H1 (cell line): ENCODE measurements around the gene SAMD4A. TPM values are rescaled to one million over a fixed set of nuclear protein-coding genes. Genes with fewer than 3 reads are reported as not detected.

Experiments used
- CTCF ChIA-PET: fragments of 300-600 bp; sonication (Branson Sonifier 250); formaldehyde crosslinking; loops from one replicate; lab custom pipeline; 2021; ENCODE audit not compliant: partially characterized antibody; lab: Charles Lee
- POLR2A ChIA-PET: fragments of 300-600 bp; sonication (Branson Sonifier 250); formaldehyde crosslinking; loops from one replicate; lab custom pipeline; 2021; ENCODE audit warnings: inconsistent platforms; ENCODE audit not compliant: partially characterized antibody; lab: Charles Lee
- DNase-seq, 2 experiments: peaks; one replicate each; pipeline versions ENCODE4 v3.0.0 to v3.0.0-alpha.2; 2010 to 2022; ENCODE audit warnings: low spot score in 2 of 2, low read depth in 1 of 2, mixed read lengths in 1 of 2
- FAIRE-seq: peaks from 2 replicates; lab custom pipeline; 2011; peaks lifted over from hg19 to GRCh38; lab: Jason Lieb, UNC
- H2AFZ ChIP-seq: 2 replicates; pipeline ENCODE4 v1.8.1; 2012; ENCODE audit warnings: low read length, inconsistent platforms
- H2AK5ac ChIP-seq: 2 replicates; pipeline ENCODE4 v1.6.1; 2013; ENCODE audit warnings: low read depth, low read length
- H2BK120ac ChIP-seq: replicated peaks from 2 replicates; pipeline ENCODE3; 2013; ENCODE audit warnings: low read depth, low read length, inconsistent platforms
- H2BK12ac ChIP-seq: 2 replicates; pipeline ENCODE4 v1.6.1; 2013; ENCODE audit warnings: low read depth, low read length
- H2BK15ac ChIP-seq: 2 replicates; pipeline ENCODE4 v1.6.1; 2013; ENCODE audit warnings: low read length
- H2BK20ac ChIP-seq: 2 replicates; pipeline ENCODE4 v1.6.1; 2013; ENCODE audit warnings: low read length
- H2BK5ac ChIP-seq: 2 replicates; pipeline ENCODE4 v1.6.1; 2013; ENCODE audit warnings: low read depth, low read length
- H3K14ac ChIP-seq: 2 replicates; pipeline ENCODE4 v1.6.1; 2013; ENCODE audit warnings: inconsistent platforms; ENCODE audit not compliant: insufficient read length
- H3K18ac ChIP-seq: 2 replicates; pipeline ENCODE4 v1.6.1; 2013; ENCODE audit warnings: low read length; ENCODE audit errors: extremely low read depth
- H3K23ac ChIP-seq: 2 replicates; pipeline ENCODE4 v1.6.1; 2013; ENCODE audit warnings: inconsistent platforms; ENCODE audit not compliant: insufficient read length
- H3K23me2 ChIP-seq: 2 replicates; pipeline ENCODE4 v1.6.1; 2013; ENCODE audit warnings: low read depth, low read length
- H3K27ac ChIP-seq: 2 replicates; pipeline ENCODE4 v1.6.1; 2011; ENCODE audit warnings: low read depth, low read length, inconsistent platforms
- H3K27me3 ChIP-seq, 4 experiments: replicated peaks in 1 of 4; 1 replicate in 1 of 4; 2 replicates in 3 of 4; pipeline versions ENCODE4 v1.6.1 to v1.8.1; 2011 to 2013; ENCODE audit warnings: low read length in 3 of 4, mild to moderate bottlenecking in 3 of 4, inconsistent platforms in 2 of 4, mixed read lengths in 2 of 4, moderate library complexity in 1 of 4; ENCODE audit not compliant: control insufficient read depth in 3 of 4, insufficient read depth in 3 of 4; ENCODE audit errors: extremely low read depth in 1 of 4
- H3K36me3 ChIP-seq, 4 experiments: 2 replicates each; pipeline versions ENCODE4 v1.6.1 to v1.8.1; 2011 to 2013; ENCODE audit warnings: mild to moderate bottlenecking in 4 of 4, low read length in 3 of 4, moderate library complexity in 2 of 4, control low read depth in 1 of 4, inconsistent platforms in 1 of 4; ENCODE audit not compliant: insufficient read depth in 4 of 4, control insufficient read depth in 2 of 4
- H3K4ac ChIP-seq: replicated peaks from 2 replicates; pipeline ENCODE3; 2013; ENCODE audit warnings: low read length, low read depth, mixed read lengths, inconsistent platforms; ENCODE audit not compliant: insufficient read length
- H3K4me1 ChIP-seq, 4 experiments: replicated peaks in 1 of 4; 1 replicate in 1 of 4; 2 replicates in 3 of 4; pipeline versions ENCODE4 v1.6.1 to v1.8.1; 2011 to 2013; ENCODE audit warnings: low read length in 3 of 4, inconsistent platforms in 2 of 4, mixed read lengths in 1 of 4; ENCODE audit not compliant: insufficient read depth in 4 of 4, control insufficient read depth in 3 of 4
- H3K4me2 ChIP-seq, 2 experiments: 2 replicates each; pipeline versions ENCODE4 v1.6.1 to v1.8.1; 2011 to 2013; ENCODE audit warnings: low read depth in 2 of 2, low read length in 2 of 2, control low read depth in 1 of 2, inconsistent platforms in 1 of 2, mild to moderate bottlenecking in 1 of 2; ENCODE audit not compliant: insufficient read depth in 1 of 2
- H3K4me3 ChIP-seq, 4 experiments: fragments of 200-600, 300-600 bp in 1 of 4; sonication (generic), shearing (Covaris generic), sonication (Bioruptor Twin) in 1 of 4; 2 replicates each; pipeline versions ENCODE4 v1.5.1 to v1.8.1; 2011 to 2016; ENCODE audit warnings: low read length in 4 of 4, low read depth in 3 of 4, control low read depth in 2 of 4, inconsistent platforms in 2 of 4, mild to moderate bottlenecking in 2 of 4, mixed read lengths in 1 of 4, moderate library complexity in 1 of 4; ENCODE audit not compliant: insufficient read depth in 2 of 4; ENCODE audit errors: extremely low read depth in 1 of 4
- H3K56ac ChIP-seq: replicated peaks from 2 replicates; pipeline ENCODE3; 2013; ENCODE audit warnings: low read depth, mild to moderate bottlenecking, mixed read lengths, low read length, inconsistent platforms; ENCODE audit not compliant: insufficient read length
- H3K79me1 ChIP-seq: 2 replicates; pipeline ENCODE4 v1.6.1; 2013; ENCODE audit warnings: low read depth, low read length, control low read depth
- H3K79me2 ChIP-seq, 2 experiments: 2 replicates each; pipeline versions ENCODE4 v1.6.1 to v1.8.1; 2012 to 2013; ENCODE audit warnings: low read length in 2 of 2, mild to moderate bottlenecking in 2 of 2, inconsistent platforms in 1 of 2; ENCODE audit not compliant: insufficient read depth in 2 of 2, control insufficient read depth in 1 of 2
- H3K9ac ChIP-seq, 4 experiments: replicated peaks in 1 of 4; 1 replicate in 1 of 4; 2 replicates in 3 of 4; pipeline versions ENCODE4 v1.6.1 to v1.8.1; 2011 to 2013; ENCODE audit warnings: low read depth in 3 of 4, low read length in 3 of 4, control low read depth in 2 of 4, mild to moderate bottlenecking in 2 of 4, moderate library complexity in 2 of 4, inconsistent platforms in 1 of 4; ENCODE audit errors: extremely low read depth in 1 of 4
- H3K9me3 ChIP-seq, 2 experiments: 2 replicates each; pipeline versions ENCODE4 v1.6.1 to v1.8.1; 2012 to 2013; ENCODE audit warnings: mild to moderate bottlenecking in 2 of 2, moderate library complexity in 2 of 2, control low read depth in 1 of 2, inconsistent platforms in 1 of 2, low read depth in 1 of 2, low read length in 1 of 2, mixed read lengths in 1 of 2; ENCODE audit not compliant: insufficient read depth in 2 of 2
- H4K20me1 ChIP-seq, 2 experiments: replicated peaks in 1 of 2; 2 replicates each; pipeline versions ENCODE3 to v1.8.1; 2011 to 2013; ENCODE audit warnings: inconsistent platforms in 2 of 2, low read length in 2 of 2, mild to moderate bottlenecking in 1 of 2; ENCODE audit not compliant: insufficient read depth in 2 of 2, control insufficient read depth in 1 of 2
- H4K5ac ChIP-seq: 2 replicates; pipeline ENCODE4 v1.6.1; 2013; ENCODE audit warnings: low read length, low read depth, mixed read lengths, inconsistent platforms; ENCODE audit not compliant: insufficient read length
- H4K8ac ChIP-seq: 2 replicates; pipeline ENCODE4 v1.8.0; 2013; ENCODE audit warnings: mild to moderate bottlenecking, moderate library complexity, low read length, inconsistent platforms; ENCODE audit not compliant: insufficient read depth; ENCODE audit errors: extremely low read depth
- H4K91ac ChIP-seq: replicated peaks from 2 replicates; pipeline ENCODE3; 2013; ENCODE audit warnings: low read length, mixed read lengths, inconsistent platforms; ENCODE audit not compliant: insufficient read length
- CTBP2 ChIP-seq: IDR thresholded peaks from 2 replicates; pipeline ENCODE4 v1.7.0; 2011; ENCODE audit warnings: borderline replicate concordance, mild to moderate bottlenecking, moderate library complexity, mixed read lengths, low read length; ENCODE audit not compliant: insufficient read depth, insufficient read length
- EGR1 ChIP-seq: IDR thresholded peaks from 2 replicates; pipeline ENCODE4 v1.6.1; 2011; ENCODE audit warnings: low read depth, low read length, borderline replicate concordance
- GABPA ChIP-seq: IDR thresholded peaks from 2 replicates; pipeline ENCODE4 v1.6.1; 2011; ENCODE audit warnings: mild to moderate bottlenecking, low read length, moderate library complexity, borderline replicate concordance; ENCODE audit not compliant: insufficient read depth
- SP2 ChIP-seq: IDR thresholded peaks from 2 replicates; pipeline ENCODE4 v1.6.1; 2012; ENCODE audit warnings: mild to moderate bottlenecking, low read length, inconsistent platforms
- SRF ChIP-seq: IDR thresholded peaks from 2 replicates; pipeline ENCODE4 v1.6.1; 2011; ENCODE audit warnings: mild to moderate bottlenecking, low read depth, low read length, moderate library complexity
- TCF12 ChIP-seq: IDR thresholded peaks from 2 replicates; pipeline ENCODE4 v1.6.1; 2011; ENCODE audit warnings: low read depth, mild to moderate bottlenecking, low read length
- WGBS, 2 experiments: shearing (Covaris generic) in 1 of 2; methylation state at CpG; one replicate each; pipeline versions ENCODE4 v1.1.6 to v1.1.7; 2013 to 2015; ENCODE audit warnings: low lambda C conversion rate in 2 of 2, mixed read lengths in 2 of 2, inconsistent platforms in 1 of 2, low coverage in 1 of 2, missing lambda C conversion rate in 1 of 2; ENCODE audit not compliant: insufficient replicate concordance in 2 of 2, insufficient coverage in 1 of 2, insufficient read length in 1 of 2; ENCODE audit errors: extremely low coverage in 1 of 2, missing lambda C conversion rate in 1 of 2; 5-methylcytosine and 5-hydroxymethylcytosine counted together
- polyA plus RNA-seq, 7 experiments: library from polyadenylated mRNA; depleted of rRNA in 3 of 7; stranded (reverse) in 5 of 7; unstranded in 2 of 7; fragments of >200 nt in 5 of 7; fragments of 200-250 nt in 2 of 7; gene quantifications; 1 replicate in 5 of 7; 2 replicates in 1 of 7; 4 replicates in 1 of 7; pipeline versions ENCODE4 v1.2.1 to v1.2.3, GENCODE V29; 2011 to 2013; ENCODE audit warnings: missing spikeins in 2 of 7, mixed read lengths in 2 of 7
- total RNA-seq: library from RNA; stranded (reverse); fragmentation: NEBNext Ultra II Directional; extraction: Animal tissue kit (Norgen Biotek cat#: 25700); gene quantifications from 2 replicates; pipeline ENCODE4 v1.2.1, GENCODE V29; 2021
- TF ChIP-seq, protein P1 (sequence below): IDR thresholded peaks from 2 replicates; pipeline ENCODE4 v1.6.1; 2012; ENCODE audit warnings: inconsistent platforms
- TF ChIP-seq, protein P2 (sequence below): IDR thresholded peaks from 2 replicates; pipeline ENCODE4 v1.6.1; 2012; ENCODE audit warnings: low read length, inconsistent platforms
- TF ChIP-seq, protein P3 (sequence below): IDR thresholded peaks from 2 replicates; pipeline ENCODE4 v1.6.1; 2011; ENCODE audit warnings: low read length, improper control_type of control experiment

Gene SAMD4A
- total and polyA plus RNA-seq, 2 of the 8 experiments (the other 6 are each of a cell fraction or from before 2014, with no cell fraction given) = 2.4 to 12.3 TPM

DNA sequence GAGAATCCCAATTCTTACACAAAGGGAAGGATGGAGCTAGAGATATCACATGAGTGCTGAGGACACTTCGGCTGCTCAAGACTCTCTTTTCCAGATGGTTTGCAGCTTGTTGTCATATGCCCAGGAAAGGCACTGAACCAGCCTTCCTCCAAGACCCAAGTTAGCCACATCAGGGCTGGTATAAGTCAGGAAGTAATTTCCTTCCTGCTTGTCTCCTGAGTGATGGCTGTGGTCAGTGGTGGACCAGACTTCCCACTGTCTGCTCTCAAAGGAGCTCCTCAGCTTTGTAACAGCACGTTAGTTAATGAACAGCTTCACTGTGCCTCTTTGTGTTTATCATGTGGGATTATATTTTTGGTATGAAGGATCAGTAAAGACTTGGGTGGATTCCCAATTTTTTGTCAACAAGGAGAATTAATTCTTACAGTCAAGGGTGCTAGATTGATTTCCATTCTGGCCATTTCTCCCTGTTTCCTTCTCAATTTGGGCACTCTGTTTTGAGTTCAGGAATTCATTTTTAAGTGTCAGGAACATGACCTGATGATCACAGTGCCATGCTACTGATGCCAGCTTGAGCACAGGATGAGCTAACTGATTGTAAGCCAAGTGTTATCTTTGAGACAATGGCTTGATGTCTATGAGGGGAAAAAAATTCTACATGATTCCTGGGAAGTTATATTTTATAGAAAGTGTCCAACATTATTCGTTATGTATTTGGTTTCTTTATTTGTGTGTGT lies 189.9 kb downstream of the SAMD4A start:
- WGBS, 2 experiments = 82% methylated on average over 3 of the region's 3 CpGs; no CpG with 5 or more reads in 1 of the 2 experiments
- TF ChIP-seq EGR1 (no peak), GABPA (no peak), CTBP2 (no peak), SP2 (no peak), TCF12 (no peak), SRF (no peak)
- TF ChIP-seq, protein P1, sequence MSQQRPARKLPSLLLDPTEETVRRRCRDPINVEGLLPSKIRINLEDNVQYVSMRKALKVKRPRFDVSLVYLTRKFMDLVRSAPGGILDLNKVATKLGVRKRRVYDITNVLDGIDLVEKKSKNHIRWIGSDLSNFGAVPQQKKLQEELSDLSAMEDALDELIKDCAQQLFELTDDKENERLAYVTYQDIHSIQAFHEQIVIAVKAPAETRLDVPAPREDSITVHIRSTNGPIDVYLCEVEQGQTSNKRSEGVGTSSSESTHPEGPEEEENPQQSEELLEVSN = no peak
- TF ChIP-seq, protein P2, sequence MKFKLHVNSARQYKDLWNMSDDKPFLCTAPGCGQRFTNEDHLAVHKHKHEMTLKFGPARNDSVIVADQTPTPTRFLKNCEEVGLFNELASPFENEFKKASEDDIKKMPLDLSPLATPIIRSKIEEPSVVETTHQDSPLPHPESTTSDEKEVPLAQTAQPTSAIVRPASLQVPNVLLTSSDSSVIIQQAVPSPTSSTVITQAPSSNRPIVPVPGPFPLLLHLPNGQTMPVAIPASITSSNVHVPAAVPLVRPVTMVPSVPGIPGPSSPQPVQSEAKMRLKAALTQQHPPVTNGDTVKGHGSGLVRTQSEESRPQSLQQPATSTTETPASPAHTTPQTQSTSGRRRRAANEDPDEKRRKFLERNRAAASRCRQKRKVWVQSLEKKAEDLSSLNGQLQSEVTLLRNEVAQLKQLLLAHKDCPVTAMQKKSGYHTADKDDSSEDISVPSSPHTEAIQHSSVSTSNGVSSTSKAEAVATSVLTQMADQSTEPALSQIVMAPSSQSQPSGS = no peak
- TF ChIP-seq, protein P3, sequence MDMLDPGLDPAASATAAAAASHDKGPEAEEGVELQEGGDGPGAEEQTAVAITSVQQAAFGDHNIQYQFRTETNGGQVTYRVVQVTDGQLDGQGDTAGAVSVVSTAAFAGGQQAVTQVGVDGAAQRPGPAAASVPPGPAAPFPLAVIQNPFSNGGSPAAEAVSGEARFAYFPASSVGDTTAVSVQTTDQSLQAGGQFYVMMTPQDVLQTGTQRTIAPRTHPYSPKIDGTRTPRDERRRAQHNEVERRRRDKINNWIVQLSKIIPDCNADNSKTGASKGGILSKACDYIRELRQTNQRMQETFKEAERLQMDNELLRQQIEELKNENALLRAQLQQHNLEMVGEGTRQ = no peak

More for the DNA sequence above, 189.9 kb downstream of the SAMD4A start:
- Histone ChIP-seq H3K4me1 (no peaks in the 10 kb centered on the region), H3K9me3 (no peaks in the 10 kb centered on the region), H3K4me2 (no peak overlapping the region), H2AFZ (no peak overlapping the region), H2BK12ac (no peak overlapping the region), H2BK5ac (no peak overlapping the region), H4K8ac (no peak overlapping the region), H3K79me2 (no peaks in the 10 kb centered on the region), H2BK120ac (no peak overlapping the region), H3K14ac (no peak overlapping the region), H3K36me3 (0 out of 8 replicates have a peak, but pooled peaks cover 0 to 2% (median 0%) of the 10 kb centered on the region in 4 experiments), H4K91ac (no peak overlapping the region), H3K23me2 (no peaks in the 10 kb centered on the region), H3K4me3 (no peak overlapping the region), H4K20me1 (peaks cover 0 to 2% of the 10 kb centered on the region in 2 experiments), H3K27me3 (no peaks in the 10 kb centered on the region), H4K5ac (no peak overlapping the region), H3K79me1 (no peaks in the 10 kb centered on the region; the same call in 1 of the 2 replicates), H3K9ac (no peak overlapping the region), H3K23ac (no peak overlapping the region), H2AK5ac (no peak overlapping the region), H3K18ac (no peak overlapping the region), H3K27ac (no peak overlapping the region), H2BK15ac (no peak overlapping the region), H3K56ac (no peak overlapping the region), H2BK20ac (no peak overlapping the region), H3K4ac (no peak overlapping the region)
- ChIA-PET CTCF (interaction anchor here (0.7 to 2.8 kb wide), 12 partner anchors 9 to 298 kb away, joined by 3 to 26 read pairs (median 4); no protein-coding TSS in a partner anchor), POLR2A (no interaction called here)
- FAIRE-seq (no peak), DNase-seq (no peak)
